Transverse colon (tissue), 4 donors: ENCODE data around the gene MPHOSPH9. TPM values are rescaled to one million over a fixed set of nuclear protein-coding genes. Genes with fewer than 3 reads are reported as not detected.
A peak's percentile ranks its signal among the peaks of the same experiment; 100 is the strongest.

Experiments
- DNase-seq: peaks from one replicate; pipeline ENCODE4 v3.0.0-alpha.2; 2019
- H3K27ac ChIP-seq, 4 donors: fragments of 200-600 bp; sonication (generic); 2 replicates each; pipeline ENCODE4 v1.5.1; 2016 to 2018; ENCODE audit warnings: inconsistent platforms in 4 of 4
- H3K27me3 ChIP-seq: fragments of 200-600 bp; sonication (generic); 2 replicates; pipeline ENCODE4 v1.5.1; 2017; ENCODE audit warnings: inconsistent platforms
- H3K36me3 ChIP-seq, 4 donors: fragments of 200-600 bp; sonication (generic); 2 replicates each; pipeline ENCODE4 v1.5.1; 2017 to 2019; ENCODE audit warnings: inconsistent platforms in 4 of 4
- H3K4me1 ChIP-seq, 4 donors: fragments of 200-600 bp; sonication (generic); 2 replicates each; pipeline ENCODE4 v1.5.1; 2017 to 2020; ENCODE audit warnings: inconsistent platforms in 4 of 4
- H3K4me3 ChIP-seq, 4 donors: fragments of 200-600 bp; sonication (generic); 1 replicate in 1 of 4; 2 replicates in 3 of 4; pipeline versions ENCODE4 v1.5.1 to v1.6.1; 2017 to 2019; ENCODE audit warnings: inconsistent platforms in 4 of 4
- H3K9me3 ChIP-seq, 2 donors: fragments of 200-600 bp; sonication (generic); 2 replicates each; pipeline ENCODE4 v1.5.1; 2017 to 2019; ENCODE audit warnings: inconsistent platforms in 2 of 2
- CTCF ChIP-seq, 5 experiments: fragments of 200-600 bp in 3 of 5; fragments of 450-650 bp in 2 of 5; sonication (generic) in 3 of 5; IDR thresholded peaks; 1 replicate in 2 of 5; 2 replicates in 3 of 5; pipeline ENCODE4 v1.5.1; 2016 to 2017; ENCODE audit warnings: antibody characterized with exemption in 5 of 5, inconsistent platforms in 3 of 5, mild to moderate bottlenecking in 2 of 5, moderate library complexity in 1 of 5
- EP300 ChIP-seq: sonication (generic); formaldehyde crosslinking; IDR thresholded peaks from one replicate; pipeline ENCODE4 v1.6.1; 2017; ENCODE audit warnings: antibody characterized with exemption, low read depth
- POLR2A ChIP-seq: fragments of 450-650 bp; IDR thresholded peaks from one replicate; pipeline ENCODE4 v1.6.1; 2016; ENCODE audit warnings: antibody characterized with exemption, mild to moderate bottlenecking, moderate library complexity
- POLR2AphosphoS5 ChIP-seq, 3 donors: sonication (generic); formaldehyde crosslinking; IDR thresholded peaks; one replicate each; pipeline ENCODE4 v1.6.1; 2016; ENCODE audit warnings: antibody characterized with exemption in 3 of 3
- WGBS, 2 donors: methylation state at CpG; one replicate each; pipeline ENCODE4 v1.1.5; 2018; ENCODE audit warnings: low coverage in 1 of 2; 5-methylcytosine and 5-hydroxymethylcytosine counted together
- in situ Hi-C, 4 donors: fragments of 200-750 bp; cut with MboI; loops; one replicate each; pipeline versions ENCODE4 v1.15.0 to v1.15.1; 2017; ENCODE audit warnings: low sequenced_read_pairs in 3 of 4, low pct_ligation_motif_present in 1 of 4, low pct_unique_long_range_greater_than_20kb in 1 of 4
- intact Hi-C: fragments of 100-400 bp; cut with DNase I; formaldehyde crosslinking; loops from one replicate; pipeline ENCODE4 v1.15.1; 2023; ENCODE audit warnings: low total_unique reads
- total RNA-seq, 4 donors: library from RNA; depleted of rRNA; stranded (reverse); fragments of >200 nt; gene quantifications; one replicate each; pipeline ENCODE4 v1.1.0, GENCODE V29; 2016

The MPHOSPH9 gene
- total RNA-seq, 4 donors from 2014 or later: 15.6 to 90.9 (median 40.7) TPM

DNA sequence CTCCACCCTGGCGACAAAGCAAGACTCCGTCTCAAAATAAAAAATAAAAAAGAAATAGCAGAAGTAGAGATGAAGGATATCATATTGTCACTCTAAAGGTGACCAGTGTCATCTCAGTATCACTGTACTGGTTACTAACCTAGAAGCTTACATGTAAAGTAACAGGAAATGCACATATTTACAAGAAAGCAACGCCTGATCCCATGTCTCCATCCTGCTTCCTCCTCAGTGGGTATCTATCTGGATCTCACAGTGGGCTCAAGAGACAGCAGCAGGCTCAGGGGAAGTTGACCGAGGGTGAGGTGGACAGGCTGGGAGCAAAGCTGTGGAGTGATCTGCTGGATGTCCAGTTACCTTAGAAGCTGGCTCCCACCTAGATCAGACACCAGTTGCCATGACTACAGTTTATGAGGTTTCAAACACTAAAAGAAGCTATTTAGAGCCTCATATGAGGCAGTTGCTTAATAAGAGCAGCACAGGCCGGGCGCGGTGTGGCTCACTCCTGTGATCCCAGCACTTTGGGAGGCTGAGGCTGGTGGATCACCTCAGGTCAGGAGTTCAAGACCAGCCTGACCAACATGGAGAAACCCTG is 10.8 kb upstream of the MPHOSPH9 start:
- H3K9me3 ChIP-seq: no peaks in the 10 kb centered on the region
- in situ Hi-C loops (loop anchor here in 3 of 4 donors (25.0 kb wide), 2 partner anchors 206 to 381 kb away; no protein-coding TSS in a partner anchor), intact Hi-C loops (no loop called here)
- TF ChIP-seq POLR2A (no peak), EP300 (no peak), POLR2AphosphoS5 (IDR thresholded peaks at IDR 0.05) (no peak), CTCF (IDR thresholded peaks at IDR 0.05) (no peak)
- H3K36me3 ChIP-seq: no peaks in the 10 kb centered on the region
- no peaks in the 10 kb centered on the region for H3K27me3 ChIP-seq
- H3K4me3 ChIP-seq: no peak overlapping the region
- 46 to 67% methylated on average over 2 to 7 of the region's 7 CpGs for WGBS, 2 donors
- DNase-seq: no peak
- H3K4me1 ChIP-seq: peaks cover 4 to 26% (median 7%) of the 10 kb centered on the region in 4 donors
- no peak overlapping the region for H3K27ac ChIP-seq

DNA sequence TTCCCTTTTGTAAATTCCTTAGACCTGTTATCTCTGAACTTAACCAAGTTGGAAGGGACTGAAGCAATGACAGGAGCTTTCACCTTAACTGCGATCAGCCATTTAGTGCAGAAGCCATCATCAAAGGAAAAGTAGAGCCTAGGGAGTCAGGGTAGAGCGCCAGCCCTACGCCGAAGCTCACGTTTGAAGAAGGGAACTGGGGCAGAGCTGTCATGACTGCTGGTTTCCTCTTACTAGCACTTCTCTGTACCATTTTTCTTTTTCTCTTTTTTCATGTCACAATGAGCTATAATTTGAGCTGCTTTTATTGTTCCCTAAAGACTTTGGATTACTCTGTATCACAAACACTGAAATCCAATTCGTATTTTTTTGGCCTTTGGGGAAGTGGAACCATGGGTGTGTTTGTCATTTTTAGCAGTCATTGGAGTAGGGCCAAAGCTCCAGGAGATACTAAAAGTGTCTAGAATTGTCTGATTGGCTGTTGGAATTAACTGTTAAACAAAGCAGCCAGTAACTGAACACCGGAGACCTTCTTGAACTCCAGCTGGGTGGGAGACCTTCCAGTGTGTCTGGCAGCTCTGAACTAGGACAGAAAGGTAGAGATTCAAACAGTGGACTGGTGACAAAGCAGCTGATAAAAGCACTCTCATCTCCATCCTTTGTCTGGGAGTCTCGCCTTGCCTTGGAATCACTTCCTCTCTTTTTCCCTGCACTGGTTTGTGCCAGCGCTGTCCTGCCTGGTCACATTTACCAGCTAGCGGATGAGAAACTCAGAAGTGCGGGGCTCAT is 9.4 kb upstream of the MPHOSPH9 start:
- no peak overlapping the region for H3K4me3 ChIP-seq
- H3K27ac ChIP-seq: peak overlapping the region in 2 of 4 donors; percentile 2 to 11
- H3K36me3 ChIP-seq: no peaks in the 10 kb centered on the region
- H3K9me3 ChIP-seq: no peaks in the 10 kb centered on the region
- intact Hi-C loops: no loop called here
- peaks cover 5 to 31% (median 8%) of the 10 kb centered on the region in 4 donors for H3K4me1 ChIP-seq
- H3K27me3 ChIP-seq: no peaks in the 10 kb centered on the region
- no peak for DNase-seq
- in situ Hi-C loops: loop anchor here in 3 of 4 donors (25.0 kb wide), 2 partner anchors 205 to 380 kb away; no protein-coding TSS in a partner anchor
- WGBS, 2 donors: 48 to 58% methylated on average over 4 to 11 of the region's 11 CpGs
- TF ChIP-seq POLR2A (no peak), POLR2AphosphoS5 (IDR thresholded peaks at IDR 0.05) (no peak), CTCF (IDR thresholded peaks at IDR 0.05) (no peak), EP300 (no peak)

DNA sequence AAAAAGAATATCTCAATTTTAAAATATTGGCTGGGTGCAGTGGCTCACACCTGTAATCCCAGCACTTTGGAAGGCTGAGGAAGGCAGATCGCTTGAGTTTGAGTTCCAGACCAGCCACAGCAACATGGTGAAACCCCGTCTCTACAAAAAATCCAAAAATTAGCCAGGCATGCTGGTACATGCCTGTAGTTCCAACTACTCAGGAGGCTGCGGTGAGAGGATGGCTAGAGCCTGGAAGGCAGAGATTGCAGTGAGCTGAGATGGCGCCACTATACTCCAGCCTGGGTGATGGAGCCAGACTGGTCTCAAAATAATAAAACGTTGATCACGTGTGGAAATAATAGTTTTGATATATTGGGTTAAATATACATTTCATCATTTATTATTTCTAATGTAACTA is 6.0 kb upstream of the MPHOSPH9 start:
- Histone ChIP-seq H3K36me3 (no peaks in the 10 kb centered on the region), H3K27me3 (no peaks in the 10 kb centered on the region), H3K27ac (no peak overlapping the region), H3K9me3 (no peaks in the 10 kb centered on the region), H3K4me3 (no peak overlapping the region), H3K4me1 (peaks cover 17 to 60% (median 24%) of the 10 kb centered on the region in 4 donors)
- in situ Hi-C loops: loop anchor here in 3 of 4 donors (10.0 to 25.0 kb wide), 3 partner anchors 202 to 377 kb away; partner anchors contain the start of gene OGFOD2 (in 2 of the 3)
- intact Hi-C loops: loop anchor here (5.0 to 10.0 kb wide), 2 partner anchors 197 to 264 kb away; partner anchors contain the start of gene OGFOD2
- 87 to 92% methylated on average over 6 of the region's 6 CpGs for WGBS, 2 donors
- no peak for DNase-seq
- no peak for TF ChIP-seq POLR2A
- TF ChIP-seq EP300: no peak
- TF ChIP-seq POLR2AphosphoS5 (IDR thresholded peaks at IDR 0.05): no peak
- no peak for TF ChIP-seq CTCF (IDR thresholded peaks at IDR 0.05)

- in situ Hi-C loops (loop anchor here in 3 of 4 donors (10.0 to 25.0 kb wide), 3 partner anchors 201 to 376 kb away; partner anchors contain the start of gene OGFOD2 (in 2 of the 3)), intact Hi-C loops (loop anchor here (5.0 to 10.0 kb wide), 2 partner anchors 196 to 264 kb away; partner anchors contain the start of gene OGFOD2)
- TF ChIP-seq POLR2A (no peak), EP300 (no peak), POLR2AphosphoS5 (IDR thresholded peaks at IDR 0.05) (peak in 2 of 3 donors; percentile 11 to 42)
- H3K9me3 ChIP-seq: no peaks in the 10 kb centered on the region
- no peak overlapping the region for H3K4me3 ChIP-seq
- DNase-seq: no peak
- H3K4me1 ChIP-seq: peaks cover 18 to 62% (median 26%) of the 10 kb centered on the region in 4 donors
- 51 to 100% methylated on average over 1 to 2 of the region's 2 CpGs for WGBS, 2 donors
- no peaks in the 10 kb centered on the region for H3K36me3 ChIP-seq
- H3K27me3 ChIP-seq: no peaks in the 10 kb centered on the region
- H3K27ac ChIP-seq: no peak overlapping the region
These were observed 5.4 kb upstream of the MPHOSPH9 start for GRCh38 chr12:123238330-123238682.
